PC-3 (cell line): ENCODE data around the gene MPHOSPH9. TPM values are rescaled to one million over a fixed set of nuclear protein-coding genes. Genes with fewer than 3 reads are reported as not detected.
A peak's percentile ranks its signal among the peaks of the same experiment; 100 is the strongest.

ENCODE experiments used
- ATAC-seq: fragments of 200-7000 bp; cut with Tn5 transposase; 2 replicates; pipeline ENCODE4 v1.9.1; 2020; ENCODE audit warnings: mild to moderate bottlenecking, moderate library complexity
- BruUV-seq: library from RNA; stranded (reverse); fragments of 400-500 nt; replicated peaks from 2 replicates; lab custom pipeline; 2021; lab: Mats Ljungman, UMichigan
- CTCF ChIA-PET: fragments of 300-600 bp; sonication (Branson Sonifier 250); formaldehyde crosslinking; loops from one replicate; lab custom pipeline; 2022; ENCODE audit warnings: antibody characterized with exemption; lab: Charles Lee
- POLR2A ChIA-PET: fragments of 300-600 bp; sonication (Branson Sonifier 250); formaldehyde crosslinking; loops from one replicate; lab custom pipeline; 2022; ENCODE audit warnings: antibody characterized with exemption; ENCODE audit not compliant: unreplicated experiment; lab: Charles Lee
- DNase-seq: peaks from one replicate; pipeline ENCODE4 v3.0.0-alpha.2; 2015
- H2AFZ ChIP-seq: fragments of 300-600 bp; sonication (generic); 2 replicates; pipeline ENCODE4 v1.6.0; 2016; ENCODE audit warnings: antibody characterized with exemption, low read length
- H3F3A ChIP-seq: fragments of 300-600 bp; sonication (generic); one replicate; pipeline ENCODE4 v1.6.0; 2017; ENCODE audit warnings: antibody characterized with exemption, low read length, control low read depth, mild to moderate bottlenecking; ENCODE audit not compliant: unreplicated experiment
- H3K27ac ChIP-seq: fragments of 300-600 bp; sonication (generic); 2 replicates; pipeline ENCODE4 v1.5.1; 2016; ENCODE audit warnings: mild to moderate bottlenecking, low read length
- H3K27me3 ChIP-seq: fragments of 300-600 bp; sonication (generic); 2 replicates; pipeline ENCODE4 v1.6.1; 2016; ENCODE audit warnings: low read length, mixed read lengths
- H3K36me3 ChIP-seq: fragments of 300-600 bp; sonication (generic); 2 replicates; pipeline ENCODE4 v1.6.1; 2016; ENCODE audit warnings: low read depth, mixed run types, low read length, mixed read lengths
- H3K4me1 ChIP-seq: fragments of 300-600 bp; sonication (generic); 2 replicates; pipeline ENCODE4 v1.5.1; 2016; ENCODE audit warnings: low read length; ENCODE audit not compliant: insufficient read depth
- H3K4me2 ChIP-seq: fragments of 300-600 bp; sonication (generic); 2 replicates; pipeline ENCODE4 v1.6.0; 2016; ENCODE audit warnings: low read length
- H3K4me3 ChIP-seq: fragments of 300-600 bp; sonication (generic); 2 replicates; pipeline ENCODE4 v1.5.1; 2016; ENCODE audit warnings: mild to moderate bottlenecking, low read length, mixed read lengths
- H3K79me2 ChIP-seq: fragments of 300-600 bp; sonication (generic); 2 replicates; pipeline ENCODE4 v1.6.1; 2017; ENCODE audit warnings: low read length, mixed read lengths
- H3K9ac ChIP-seq: fragments of 300-600 bp; sonication (generic); 2 replicates; pipeline ENCODE4 v1.6.0; 2016; ENCODE audit warnings: mild to moderate bottlenecking, low read length
- H3K9me2 ChIP-seq: fragments of 300-600 bp; sonication (generic); replicated peaks from 2 replicates; pipeline ENCODE4 v1.6.1; 2016; ENCODE audit warnings: mixed run types, low read length, mixed read lengths
- H3K9me3 ChIP-seq: fragments of 300-600 bp; sonication (generic); 2 replicates; pipeline ENCODE4 v1.6.1; 2016; ENCODE audit warnings: low read length, mixed read lengths
- H4K20me1 ChIP-seq: fragments of 300-600 bp; sonication (generic); 2 replicates; pipeline ENCODE4 v1.6.1; 2016; ENCODE audit warnings: low read length, mixed read lengths
- CTCF ChIP-seq: fragments of 300-600 bp; sonication (generic); conservative IDR thresholded peaks from 2 replicates; pipeline ENCODE4 v1.5.1; 2017; ENCODE audit warnings: antibody characterized with exemption, low read depth, mild to moderate bottlenecking, low read length
- EZH2 ChIP-seq: fragments of 300-600 bp; sonication (generic); IDR thresholded peaks from one replicate; pipeline ENCODE4 v1.6.1; 2017; ENCODE audit warnings: antibody characterized with exemption, mild to moderate bottlenecking, low read length; ENCODE audit not compliant: unreplicated experiment
- EZH2phosphoT487 ChIP-seq: fragments of 300-600 bp; sonication (generic); IDR thresholded peaks from 2 replicates; pipeline ENCODE4 v1.6.1; 2018; ENCODE audit warnings: mild to moderate bottlenecking, antibody characterized with exemption, low read length, borderline replicate concordance
- intact Hi-C: fragments of 100-400 bp; cut with micrococcal nuclease; formaldehyde crosslinking; loops from 2 replicates; pipeline ENCODE4 v1.9.0; 2023
- total RNA-seq: library from RNA; depleted of rRNA; stranded (reverse); fragments of >200 nt; gene quantifications from 2 replicates; pipeline ENCODE4 v1.2.3, GENCODE V29; 2014

MPHOSPH9 gene
- total RNA-seq, 1 experiment from 2014 or later, result 42.5 TPM

GRCh38 chr12:123167329-123167728 is 65.6 kb downstream of the MPHOSPH9 start:
- no peak for TF ChIP-seq CTCF
- no peak for TF ChIP-seq EZH2phosphoT487
- no peak for TF ChIP-seq EZH2
- ChIA-PET CTCF (no interaction called here), POLR2A (no interaction called here)
- DNase-seq, result no peak
- intact Hi-C loops, result no loop called here
- Histone ChIP-seq H4K20me1 (no peaks in the 10 kb centered on the region), H3K4me2 (no peak overlapping the region), H3K9ac (no peak overlapping the region), H3K36me3 (peaks cover 19% of the 10 kb centered on the region), H3K4me1 (peaks cover 25% of the 10 kb centered on the region), H3K4me3 (no peak overlapping the region), H3K9me2 (no peaks in the 10 kb centered on the region), H3K27ac (no peak overlapping the region), H3K9me3 (no peaks in the 10 kb centered on the region), H2AFZ (no peak overlapping the region), H3F3A (peaks cover 4% of the 10 kb centered on the region), H3K79me2 (no peaks in the 10 kb centered on the region), H3K27me3 (no peaks in the 10 kb centered on the region)
- no TSS peak for BruUV-seq
- no peak for ATAC-seq

GRCh38 chr12:123165537-123165936 is 67.4 kb downstream of the MPHOSPH9 start:
- no peak overlapping the region for H3K4me3 ChIP-seq
- no peak overlapping the region for H3K27ac ChIP-seq
- no peaks in the 10 kb centered on the region for H4K20me1 ChIP-seq
- intact Hi-C loops, result no loop called here
- ATAC-seq (no peak), DNase-seq (no peak)
- no TSS peak for BruUV-seq
- CTCF ChIA-PET, result no interaction called here
- H3K4me1 ChIP-seq, result peaks cover 25% of the 10 kb centered on the region
- no peaks in the 10 kb centered on the region for H3K9me3 ChIP-seq
- no peak overlapping the region for H3K9ac ChIP-seq
- H3K79me2 ChIP-seq, result no peaks in the 10 kb centered on the region
- H3K9me2 ChIP-seq, result no peaks in the 10 kb centered on the region
- no peak overlapping the region for H3K4me2 ChIP-seq
- H3K27me3 ChIP-seq, result no peaks in the 10 kb centered on the region
- TF ChIP-seq EZH2phosphoT487, result no peak
- no peak for TF ChIP-seq CTCF
- TF ChIP-seq EZH2, result no peak
- no peak overlapping the region for H2AFZ ChIP-seq
- peaks cover 4% of the 10 kb centered on the region for H3F3A ChIP-seq
- POLR2A ChIA-PET, result interaction anchor here (0.7 kb wide), 1 partner anchor 95 kb away, joined by 17 read pairs; no protein-coding TSS in a partner anchor
- H3K36me3 ChIP-seq, result peaks cover 24% of the 10 kb centered on the region

GRCh38 chr12:123164710-123165261 is 68.2 kb downstream of the MPHOSPH9 start:
- Histone ChIP-seq H3K36me3 (peaks cover 23% of the 10 kb centered on the region), H3K9ac (no peak overlapping the region), H3K9me3 (no peaks in the 10 kb centered on the region), H2AFZ (no peak overlapping the region), H3K27me3 (no peaks in the 10 kb centered on the region), H3K4me3 (no peak overlapping the region), H3K79me2 (no peaks in the 10 kb centered on the region), H3K27ac (peak overlapping the region; percentile 61), H3K4me2 (peak overlapping the region; percentile 66; the same call in 1 of the 2 replicates), H3F3A (peaks cover 4% of the 10 kb centered on the region), H3K9me2 (no peaks in the 10 kb centered on the region), H3K4me1 (peaks cover 25% of the 10 kb centered on the region), H4K20me1 (no peaks in the 10 kb centered on the region)
- ChIA-PET CTCF (no interaction called here), POLR2A (interaction anchor here (0.7 kb wide), 1 partner anchor 94 kb away, joined by 17 read pairs; no protein-coding TSS in a partner anchor)
- no TSS peak for BruUV-seq
- TF ChIP-seq CTCF, result no peak
- TF ChIP-seq EZH2, result no peak
- no peak for TF ChIP-seq EZH2phosphoT487
- ATAC-seq (no peak), DNase-seq (no peak)
- intact Hi-C loops, result loop anchor here (5.0 kb wide), 1 partner anchor 68 kb away; the partner anchor contains the start of genes MPHOSPH9 and MTRFR
